DOHH2 (cell line): ENCODE results near the gene SUN1.

Source experiments
- H3F3A ChIP-seq: fragments of 200-600 bp; sonication (generic), shearing (Covaris generic); 2 replicates; pipeline ENCODE4 v1.6.0; 2016; ENCODE audit warnings: antibody characterized with exemption, mild to moderate bottlenecking; ENCODE audit not compliant: control insufficient read depth, insufficient read depth
- H3K27ac ChIP-seq: fragments of 200-600 bp; sonication (generic); 2 replicates; pipeline ENCODE4 v1.5.1; 2014; ENCODE audit warnings: low read depth, mild to moderate bottlenecking, low read length, moderate library complexity
- H3K27me3 ChIP-seq: fragments of 200-600 bp; sonication (generic); 2 replicates; pipeline ENCODE4 v1.6.1; 2014; ENCODE audit warnings: mild to moderate bottlenecking, low read length, mixed read lengths; ENCODE audit not compliant: control insufficient read depth
- H3K36me3 ChIP-seq: fragments of 200-600 bp; sonication (generic); 2 replicates; pipeline ENCODE4 v1.6.1; 2014; ENCODE audit warnings: mild to moderate bottlenecking, low read length, moderate library complexity, mixed read lengths; ENCODE audit not compliant: control insufficient read depth
- H3K4me1 ChIP-seq: fragments of 200-600 bp; sonication (generic); 2 replicates; pipeline ENCODE4 v1.6.1; 2014; ENCODE audit warnings: mild to moderate bottlenecking, low read length, mixed read lengths; ENCODE audit not compliant: control insufficient read depth
- H3K4me2 ChIP-seq: fragments of 200-600 bp; sonication (generic); 2 replicates; pipeline ENCODE4 v1.6.0; 2014; ENCODE audit warnings: mild to moderate bottlenecking, low read length, moderate library complexity
- H3K4me3 ChIP-seq: fragments of 200-600 bp; sonication (generic); 2 replicates; pipeline ENCODE4 v1.5.1; 2014; ENCODE audit warnings: mild to moderate bottlenecking, low read length, mixed read lengths
- H3K79me2 ChIP-seq: fragments of 200-600 bp; sonication (generic); 2 replicates; pipeline ENCODE4 v1.6.1; 2014; ENCODE audit warnings: mild to moderate bottlenecking, low read length, mixed read lengths; ENCODE audit not compliant: control insufficient read depth
- H3K9me2 ChIP-seq: fragments of 200-600 bp; sonication (generic); replicated peaks from 2 replicates; pipeline ENCODE4 v1.6.1; 2014; ENCODE audit warnings: mild to moderate bottlenecking, low read length, mixed read lengths; ENCODE audit not compliant: control insufficient read depth
- H3K9me3 ChIP-seq: fragments of 200-600 bp; sonication (generic); 2 replicates; pipeline ENCODE4 v1.6.1; 2014; ENCODE audit warnings: antibody characterized with exemption, low read length, mixed read lengths; ENCODE audit not compliant: control insufficient read depth, insufficient read depth
- H4K20me1 ChIP-seq: fragments of 200-600 bp; sonication (generic); 2 replicates; pipeline ENCODE4 v1.6.0; 2014; ENCODE audit warnings: low read depth, mild to moderate bottlenecking, antibody characterized with exemption, low read length, moderate library complexity; ENCODE audit not compliant: control insufficient read depth, insufficient read depth
- CTCF ChIP-seq: fragments of 200-600 bp; sonication (generic); IDR thresholded peaks from one replicate; pipeline ENCODE4 v1.5.1; 2014; ENCODE audit warnings: antibody characterized with exemption, mild to moderate bottlenecking, low read depth, low read length; ENCODE audit not compliant: poor library complexity, severe bottlenecking
- EZH2phosphoT487 ChIP-seq: fragments of 200-600 bp; sonication (generic); IDR thresholded peaks from 2 replicates; pipeline ENCODE4 v1.6.1; 2017; ENCODE audit warnings: borderline replicate concordance, mild to moderate bottlenecking, antibody characterized with exemption, low read length, moderate library complexity, mixed read lengths

SUN1 gene

GRCh38 chr7:822692-823276 lies 9.5 kb upstream of the SUN1 start:
- H3K27me3 ChIP-seq, result no peaks in the 10 kb centered on the region
- no peak overlapping the region for H3K27ac ChIP-seq
- no peaks in the 10 kb centered on the region; the same call in 1 of the 2 replicates for H3K9me3 ChIP-seq
- H3K79me2 ChIP-seq, result peaks cover 100% of the 10 kb centered on the region
- peak; percentile 54 for TF ChIP-seq CTCF
- no peak for TF ChIP-seq EZH2phosphoT487
- no peaks in the 10 kb centered on the region; the same call in 1 of the 2 replicates for H3F3A ChIP-seq
- no peak overlapping the region for H3K4me2 ChIP-seq
- no peaks in the 10 kb centered on the region for H3K9me2 ChIP-seq
- peaks cover 33% of the 10 kb centered on the region for H4K20me1 ChIP-seq
- H3K4me3 ChIP-seq, result no peak overlapping the region
- H3K4me1 ChIP-seq, result peaks cover 34% of the 10 kb centered on the region
- peaks cover 39% of the 10 kb centered on the region for H3K36me3 ChIP-seq

GRCh38 chr7:823649-824048 lies 8.6 kb upstream of the SUN1 start:
- Histone ChIP-seq H3K79me2 (peaks cover 100% of the 10 kb centered on the region), H3F3A (no peaks in the 10 kb centered on the region), H3K36me3 (peaks cover 32% of the 10 kb centered on the region), H3K4me1 (peaks cover 25% of the 10 kb centered on the region), H3K27ac (no peak overlapping the region), H3K4me2 (no peak overlapping the region), H3K4me3 (no peak overlapping the region), H3K9me2 (no peaks in the 10 kb centered on the region), H4K20me1 (peaks cover 28% of the 10 kb centered on the region), H3K27me3 (no peaks in the 10 kb centered on the region), H3K9me3 (no peaks in the 10 kb centered on the region)
- TF ChIP-seq CTCF, result no peak

- Histone ChIP-seq H3K27me3 (no peaks in the 10 kb centered on the region), H3K4me2 (no peak overlapping the region), H3F3A (no peaks in the 10 kb centered on the region), H3K9me3 (no peaks in the 10 kb centered on the region), H4K20me1 (peaks cover 31% of the 10 kb centered on the region), H3K79me2 (peaks cover 100% of the 10 kb centered on the region), H3K36me3 (peaks cover 32% of the 10 kb centered on the region), H3K9me2 (no peaks in the 10 kb centered on the region), H3K4me3 (no peak overlapping the region), H3K27ac (no peak overlapping the region), H3K4me1 (peaks cover 21% of the 10 kb centered on the region)
- TF ChIP-seq CTCF, result no peak
Measured at GRCh38 chr7:824081-824480, 8.2 kb upstream of the SUN1 start.
